NCI-H526 (cell line): ENCODE measurements around the gene PXDN.
"Not testable (repeated sequence)": the region's sequence is repeated elsewhere in the genome, so short reads cannot be mapped to it uniquely, and the experiment has no call there.

Experiments used
- DNase-seq, 2 experiments: peaks; one replicate each; lab custom pipeline; 2025; lab: John Stamatoyannopoulos, UW

The PXDN gene

GRCh38 chr2:1683297-1683696 is 61.0 kb downstream of the PXDN start:
- no peak for DNase-seq

GRCh38 chr2:1682181-1682440 is 62.2 kb downstream of the PXDN start:
- no peak for DNase-seq

- no peak for DNase-seq
These were observed 62.8 kb downstream of the PXDN start for GRCh38 chr2:1681323-1682180.

- DNase-seq: no peak
These were observed 63.3 kb downstream of the PXDN start for GRCh38 chr2:1681017-1681318.

DNA sequence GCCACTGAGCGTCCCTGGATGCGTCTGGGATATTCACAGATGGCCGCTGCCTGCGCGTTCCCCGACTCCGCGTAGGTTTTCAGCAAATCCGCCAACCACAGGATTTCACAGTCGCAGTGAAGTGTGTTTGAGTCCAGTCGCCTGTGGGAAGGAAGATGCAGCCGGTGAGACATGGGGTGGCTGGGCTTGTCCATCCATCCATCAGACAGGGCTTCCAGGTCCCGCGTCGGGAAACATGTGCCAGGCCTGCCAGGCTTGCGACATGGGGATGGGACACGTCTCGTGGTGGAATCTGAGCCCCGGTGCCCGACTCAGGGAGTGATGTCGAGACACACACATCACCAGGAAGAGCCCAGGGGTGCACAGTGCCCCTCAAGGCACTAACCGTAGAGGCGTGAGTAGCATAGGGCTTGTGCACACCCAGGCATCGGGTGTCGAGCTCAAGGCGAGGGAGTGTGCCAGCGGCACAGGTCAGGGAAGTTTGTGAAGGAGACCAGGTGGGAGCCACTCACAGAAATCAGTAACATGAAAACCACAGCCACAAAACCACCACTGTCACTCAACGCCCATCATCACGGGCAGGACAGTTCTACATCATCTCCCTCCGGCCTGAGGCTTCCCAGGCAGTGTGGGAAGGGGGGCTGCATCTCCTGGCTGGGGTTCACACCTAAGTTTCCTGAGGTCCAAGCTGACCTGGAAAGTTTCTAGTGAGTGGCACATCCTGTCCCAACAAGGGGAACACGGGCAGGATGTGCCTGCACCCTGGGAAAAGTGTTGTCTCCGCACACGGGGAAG is 63.9 kb downstream of the PXDN start:
- DNase-seq: peak in 1 of 2 experiments; percentile 12

- DNase-seq: not testable (repeated sequence)
These were observed 64.8 kb downstream of the PXDN start for GRCh38 chr2:1679488-1680039.

DNA sequence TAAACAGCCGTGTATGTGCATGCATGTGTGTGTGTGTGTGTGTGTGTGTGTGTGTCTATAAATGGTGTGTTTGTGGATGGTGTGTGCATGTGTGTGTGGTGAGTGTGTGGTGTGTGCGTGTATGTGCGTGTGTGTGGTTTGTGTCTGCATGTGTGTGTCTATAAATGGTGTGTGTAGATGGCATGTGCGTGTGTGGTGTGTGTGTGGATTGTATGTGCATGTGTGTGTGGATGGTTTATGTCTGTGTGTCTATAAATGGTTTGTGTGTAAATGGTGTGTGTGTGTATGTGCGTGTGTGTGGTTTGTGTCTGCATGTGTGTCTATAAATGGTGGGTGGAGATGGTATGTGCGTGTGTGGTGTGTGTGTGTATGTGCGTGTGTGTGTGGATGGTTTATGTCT is 65.2 kb downstream of the PXDN start:
- not testable (repeated sequence) for DNase-seq

DNA sequence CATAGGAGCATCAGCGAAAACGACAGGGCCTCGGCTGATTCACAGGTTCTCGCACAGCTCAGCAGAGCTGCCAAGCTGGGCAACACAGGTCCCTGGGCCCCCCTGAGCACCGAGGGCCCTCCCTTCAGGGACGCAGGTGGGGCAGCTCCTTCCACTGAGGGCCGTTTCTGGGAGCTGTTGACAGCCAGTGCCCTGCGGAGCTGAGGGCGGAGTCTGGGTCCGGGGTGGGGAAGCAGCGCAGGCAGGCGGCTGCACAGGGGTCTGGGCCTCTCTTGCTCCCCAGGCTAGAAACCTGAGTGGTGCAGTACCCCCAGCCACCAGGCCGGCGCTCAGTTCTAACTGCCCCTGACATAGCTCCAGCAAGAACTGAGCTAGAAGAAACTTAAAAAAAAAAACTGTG is 65.7 kb downstream of the PXDN start:
- DNase-seq: no peak

DNA sequence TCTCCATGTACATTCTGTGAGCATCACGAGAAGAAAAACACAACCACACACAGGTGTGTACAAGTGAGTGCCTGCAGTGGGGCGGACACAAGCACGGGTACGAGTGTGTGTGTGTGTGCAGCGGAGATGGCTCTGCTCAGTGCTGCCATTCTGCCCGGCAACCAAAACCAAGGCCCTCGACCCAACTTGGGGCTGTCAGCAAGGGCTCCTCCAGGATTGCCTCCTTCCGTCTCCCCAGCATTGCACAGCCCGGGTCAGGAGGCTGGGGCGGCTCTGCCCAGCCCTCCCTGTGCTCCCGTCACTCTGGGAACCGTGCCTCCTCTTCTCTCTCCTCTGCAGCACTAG is 66.5 kb downstream of the PXDN start:
- DNase-seq: no peak

GRCh38 chr2:1676913-1677820 is 67.1 kb downstream of the PXDN start:
- no peak for DNase-seq

- DNase-seq: no peak
These were observed 68.0 kb downstream of the PXDN start for GRCh38 chr2:1676091-1676912.

- DNase-seq: no peak
These were observed 68.7 kb downstream of the PXDN start for GRCh38 chr2:1675633-1676032.

- DNase-seq: no peak
These were observed 69.4 kb downstream of the PXDN start for GRCh38 chr2:1674766-1675397.

DNA sequence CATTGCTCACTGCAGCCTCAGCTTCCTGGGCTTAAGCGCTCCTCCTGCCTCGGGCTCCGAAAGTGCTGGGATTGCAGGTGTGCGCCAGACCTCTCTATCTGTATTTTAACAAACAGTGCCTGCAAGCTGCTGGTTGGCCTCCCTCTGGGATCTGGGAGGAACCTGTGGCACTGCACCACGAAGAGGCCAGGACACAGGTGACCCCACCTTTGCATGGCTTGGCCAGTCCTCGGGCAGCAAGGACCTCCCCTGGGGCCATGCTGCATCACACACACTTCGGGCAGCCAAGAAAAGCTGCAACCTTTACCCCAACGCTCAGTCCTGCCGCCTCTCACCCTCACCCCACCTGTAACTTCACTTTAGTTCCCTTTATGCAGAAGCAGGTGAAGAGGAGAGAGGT is 70.0 kb downstream of the PXDN start:
- DNase-seq: no peak

- no peak for DNase-seq
These were observed 71.0 kb downstream of the PXDN start for GRCh38 chr2:1673160-1673944.

DNA sequence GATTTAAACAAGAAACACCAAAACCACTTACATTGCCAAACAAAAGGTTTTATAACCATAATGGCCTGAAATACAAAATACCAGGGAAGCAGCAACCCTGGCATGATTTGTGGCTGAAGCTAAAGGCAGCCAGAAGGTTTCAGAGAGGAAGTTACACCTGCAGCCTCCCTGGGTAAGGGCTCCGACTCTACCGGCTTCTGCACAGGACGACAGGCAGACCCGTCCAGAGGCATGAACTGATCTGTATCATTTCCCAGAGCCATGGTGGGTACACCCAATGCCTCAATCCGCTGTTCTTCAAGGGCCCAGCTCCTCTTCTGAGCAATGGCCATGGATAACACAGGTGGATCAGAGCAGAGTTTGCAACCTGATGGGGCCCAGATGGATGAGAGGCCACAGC is 71.6 kb downstream of the PXDN start:
- DNase-seq: no peak

DNA sequence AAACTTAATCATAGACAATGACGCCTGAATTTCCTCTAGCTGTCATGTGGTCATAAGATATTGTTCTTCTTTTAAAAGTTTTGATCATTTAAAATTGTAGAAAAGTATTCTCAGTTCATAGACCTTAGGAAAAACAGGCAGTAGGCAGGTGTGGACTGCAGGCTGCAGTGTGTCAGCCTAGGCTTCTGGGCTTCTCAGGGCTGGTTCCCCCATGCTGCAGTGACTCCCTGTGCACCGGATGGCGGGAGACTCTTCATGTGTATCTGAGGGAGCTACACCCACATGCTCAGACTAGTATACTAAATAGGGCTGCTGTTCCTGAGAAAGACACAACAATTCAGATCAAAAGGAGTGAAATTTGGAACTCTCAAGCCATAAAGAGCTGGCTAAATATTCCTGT is 72.4 kb downstream of the PXDN start:
- no peak for DNase-seq

DNA sequence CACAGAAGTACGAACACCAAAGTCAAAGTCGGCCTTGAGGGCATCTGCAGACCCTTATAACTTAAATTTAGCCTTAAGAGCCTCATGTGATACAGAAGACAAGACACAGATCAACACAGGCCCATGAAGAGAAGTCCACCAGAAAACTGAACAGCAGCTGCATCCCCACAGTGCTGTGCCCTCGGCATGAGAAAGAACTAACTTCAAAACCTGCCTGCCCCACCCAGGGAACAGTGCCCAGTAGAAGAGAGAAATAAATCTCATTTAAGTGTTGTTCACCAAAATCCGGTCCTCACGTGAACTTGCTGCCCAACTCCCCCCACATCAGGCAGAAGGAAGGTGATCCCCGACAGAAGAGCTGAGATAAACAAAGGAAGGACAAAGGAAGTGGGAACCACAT is 73.7 kb downstream of the PXDN start:
- no peak for DNase-seq

DNA sequence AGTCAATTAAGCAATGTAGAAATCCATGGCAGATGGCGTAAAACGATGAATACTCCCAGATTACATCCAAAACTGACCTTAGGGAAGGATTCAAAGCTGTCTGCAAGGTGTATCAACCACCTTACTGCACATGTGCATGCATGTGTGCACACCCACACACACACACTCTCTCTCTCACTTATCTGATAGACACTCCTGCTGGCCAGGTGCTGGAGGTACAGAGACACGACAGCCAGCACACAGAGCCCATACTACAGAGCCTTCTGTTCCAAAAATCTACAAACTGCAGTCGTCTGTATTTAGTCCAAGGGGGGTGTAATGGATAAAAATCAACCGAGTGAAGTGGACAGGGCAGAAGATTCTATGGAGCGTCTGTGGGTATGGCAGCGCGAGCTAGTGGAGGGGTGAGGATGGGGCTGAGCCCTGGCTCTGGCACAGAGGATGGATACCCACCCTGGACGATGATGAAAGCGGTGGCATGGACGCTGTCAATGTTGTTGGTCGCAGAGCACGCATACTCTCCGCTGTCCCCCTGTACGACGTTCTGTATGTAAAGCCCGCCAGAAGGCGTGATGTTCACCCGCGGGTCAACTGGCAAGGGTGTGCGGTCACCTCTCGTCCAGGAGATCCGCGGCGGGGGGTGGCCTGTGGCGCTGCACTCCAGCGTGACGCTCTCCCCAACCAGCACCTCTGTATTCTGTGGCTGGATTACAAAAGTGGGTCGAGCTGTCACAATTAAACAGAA is 78.4 kb downstream of the PXDN start:
- DNase-seq: no peak

DNA sequence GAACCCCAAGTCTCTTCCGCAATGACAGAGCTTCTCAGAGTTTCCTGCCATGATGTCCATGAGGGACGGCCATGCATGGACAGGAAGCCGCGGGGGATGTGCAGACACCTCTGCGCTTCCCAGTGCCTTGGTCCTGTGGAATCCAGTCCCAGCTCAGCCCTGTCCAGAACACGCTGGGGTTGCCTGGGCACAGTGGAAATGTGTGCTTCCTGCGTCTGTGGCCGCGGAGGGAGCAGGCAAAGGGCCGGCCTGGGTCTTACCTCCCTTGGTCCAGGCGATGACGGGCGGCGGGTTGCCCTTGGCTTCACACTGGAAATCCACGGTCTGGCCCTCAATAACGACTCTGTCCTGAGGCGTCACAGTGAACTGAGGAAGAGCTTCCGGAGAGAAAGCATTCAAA is 79.6 kb downstream of the PXDN start:
- DNase-seq: no peak
